ENCODE data around the gene ARVCF. TPM values are rescaled to one million over a fixed set of nuclear protein-coding genes. Genes with fewer than 3 reads are reported as not detected.

The ARVCF gene
- total RNA-seq, 1 experiment from 2014 or later: 3.0 TPM

GRCh38 chr22:19958083-19959042 lies 58.3 kb downstream of the ARVCF start:
- Histone ChIP-seq H3K27ac (no peak overlapping the region), H3K4me3 (no peak overlapping the region), H3K4me1 (replicated peaks) (peaks cover 3% of the 10 kb centered on the region), H3K9me3 (replicated peaks) (no peaks in the 10 kb centered on the region), H3K36me3 (peaks cover 48% of the 10 kb centered on the region), H3K27me3 (replicated peaks) (no peaks in the 10 kb centered on the region)
- no peak for DNase-seq (ENCODE audit: low read depth in 1 of 2, low spot score in 2 of 2)

GRCh38 chr22:19957445-19957844 lies 59.2 kb downstream of the ARVCF start:
- no peak overlapping the region for H3K27ac ChIP-seq
- peaks cover 7% of the 10 kb centered on the region for H3K4me1 ChIP-seq (replicated peaks)
- no peak for DNase-seq (ENCODE audit: low read depth in 1 of 2, low spot score in 2 of 2)
- H3K27me3 ChIP-seq (replicated peaks): no peaks in the 10 kb centered on the region
- H3K9me3 ChIP-seq (replicated peaks): no peaks in the 10 kb centered on the region
- H3K36me3 ChIP-seq: peaks cover 38% of the 10 kb centered on the region
- H3K4me3 ChIP-seq: no peak overlapping the region

- DNase-seq (ENCODE audit: low read depth in 1 of 2, low spot score in 2 of 2): no peak
- Histone ChIP-seq H3K36me3 (peaks cover 32% of the 10 kb centered on the region), H3K4me1 (replicated peaks) (peaks cover 7% of the 10 kb centered on the region), H3K9me3 (replicated peaks) (no peaks in the 10 kb centered on the region), H3K27ac (no peak overlapping the region), H3K27me3 (replicated peaks) (no peaks in the 10 kb centered on the region), H3K4me3 (no peak overlapping the region)
Observed at GRCh38 chr22:19955241-19956128, 61.1 kb downstream of the ARVCF start.

GRCh38 chr22:19951346-19951745 lies 65.3 kb downstream of the ARVCF start:
- H3K4me3 ChIP-seq: no peak overlapping the region
- H3K27ac ChIP-seq: no peak overlapping the region
- H3K27me3 ChIP-seq (replicated peaks): no peaks in the 10 kb centered on the region
- H3K4me1 ChIP-seq (replicated peaks): peaks cover 35% of the 10 kb centered on the region
- no peaks in the 10 kb centered on the region for H3K9me3 ChIP-seq (replicated peaks)
- no peak for DNase-seq (ENCODE audit: low read depth in 1 of 2, low spot score in 2 of 2)
- H3K36me3 ChIP-seq: peaks cover 44% of the 10 kb centered on the region

- Histone ChIP-seq H3K27me3 (replicated peaks) (no peaks in the 10 kb centered on the region), H3K27ac (peak overlapping the region; percentile 78), H3K4me3 (no peak overlapping the region), H3K9me3 (replicated peaks) (no peaks in the 10 kb centered on the region), H3K36me3 (peaks cover 35% of the 10 kb centered on the region), H3K4me1 (replicated peaks) (peaks cover 49% of the 10 kb centered on the region)
- no peak for DNase-seq (ENCODE audit: low read depth in 1 of 2, low spot score in 2 of 2)
Observed at GRCh38 chr22:19948057-19948760, 68.4 kb downstream of the ARVCF start.

- no peaks in the 10 kb centered on the region for H3K9me3 ChIP-seq (replicated peaks)
- H3K36me3 ChIP-seq: peaks cover 16% of the 10 kb centered on the region
- H3K4me1 ChIP-seq (replicated peaks): peaks cover 57% of the 10 kb centered on the region
- peak; percentile 92 to 95 for DNase-seq (ENCODE audit: low read depth in 1 of 2, low spot score in 2 of 2)
- H3K27me3 ChIP-seq (replicated peaks): no peaks in the 10 kb centered on the region
- H3K27ac ChIP-seq: peak overlapping the region; percentile 98
- H3K4me3 ChIP-seq: peak overlapping the region; percentile 57
Observed at GRCh38 chr22:19943082-19944026, 73.3 kb downstream of the ARVCF start.

GRCh38 chr22:19942157-19943081 lies 74.2 kb downstream of the ARVCF start:
- Histone ChIP-seq H3K36me3 (peaks cover 12% of the 10 kb centered on the region; the same call in 1 of the 2 replicates), H3K4me1 (replicated peaks) (peaks cover 50% of the 10 kb centered on the region), H3K27ac (peak overlapping the region; percentile 98), H3K4me3 (peak overlapping the region; percentile 57), H3K9me3 (replicated peaks) (no peaks in the 10 kb centered on the region), H3K27me3 (replicated peaks) (no peaks in the 10 kb centered on the region)
- DNase-seq (ENCODE audit: low read depth in 1 of 2, low spot score in 2 of 2): peak in 1 of 2 experiments; percentile 51

- Histone ChIP-seq H3K4me3 (peak within 1 kb of the TSS; percentile 57), H3K27me3 (replicated peaks) (no peaks in the 10 kb centered on the region), H3K36me3 (peaks cover 12% of the 10 kb centered on the region; the same call in 1 of the 2 replicates), H3K4me1 (replicated peaks) (peaks cover 46% of the 10 kb centered on the region), H3K9me3 (replicated peaks) (no peaks in the 10 kb centered on the region), H3K27ac (peak within 1 kb of the TSS; percentile 98)
- peak; percentile 63 to 77 for DNase-seq (ENCODE audit: low read depth in 1 of 2, low spot score in 2 of 2)
Observed at GRCh38 chr22:19941365-19942082, 75.1 kb downstream of the ARVCF start, which contains the start of the genes COMT and TXNRD2. Gene COMT, plus strand, starts transcription at chr22:19941772. Its CDS starts 20,755 bp downstream, at chr22:19962527. Gene TXNRD2, minus strand, starts transcription at chr22:19941818. Its CDS starts 15 bp downstream, at chr22:19941803.

GRCh38 chr22:19940536-19941364 lies 75.9 kb downstream of the ARVCF start:
- peak in 1 of 2 experiments; percentile 49 for DNase-seq (ENCODE audit: low read depth in 1 of 2, low spot score in 2 of 2)
- Histone ChIP-seq H3K27ac (peak overlapping the region; percentile 98), H3K4me3 (peak overlapping the region; percentile 57), H3K27me3 (replicated peaks) (no peaks in the 10 kb centered on the region), H3K36me3 (peaks cover 10% of the 10 kb centered on the region; the same call in 1 of the 2 replicates), H3K9me3 (replicated peaks) (no peaks in the 10 kb centered on the region), H3K4me1 (replicated peaks) (peaks cover 46% of the 10 kb centered on the region)

GRCh38 chr22:19937616-19938473 lies 78.8 kb downstream of the ARVCF start:
- Histone ChIP-seq H3K36me3 (peaks cover 12% of the 10 kb centered on the region), H3K27ac (no peak overlapping the region), H3K9me3 (replicated peaks) (no peaks in the 10 kb centered on the region), H3K4me1 (replicated peaks) (peaks cover 23% of the 10 kb centered on the region), H3K27me3 (replicated peaks) (no peaks in the 10 kb centered on the region), H3K4me3 (no peak overlapping the region)
- no peak for DNase-seq (ENCODE audit: low read depth in 1 of 2, low spot score in 2 of 2)

Data from SJSA1 (cell line).